A549 (cell line): ENCODE data around the gene MARCHF7.

Source experiments
- BCL3 ChIP-seq: fragments of >200 bp; sonication (Bioruptor Twin); formaldehyde crosslinking; IDR thresholded peaks from 3 replicates; pipeline ENCODE4 v1.6.1; 2016
- CTCF ChIP-seq: fragments of >200 bp; sonication (Bioruptor Twin); formaldehyde crosslinking; IDR thresholded peaks from 3 replicates; pipeline ENCODE4 v1.5.1; 2016

GRCh38 chr2:159680692-159681091 is 31.6 kb upstream of the MARCHF7 start:
- no peak for TF ChIP-seq BCL3
- TF ChIP-seq CTCF: no peak
